Right renal pelvis (tissue), 4 donors: Measurements from ENCODE around the gene FMNL2. TPM values are rescaled to one million over a fixed set of nuclear protein-coding genes. Genes with fewer than 3 reads are reported as not detected.
A peak's percentile ranks its signal among the peaks of the same experiment; 100 is the strongest.

Experiments used
- DNase-seq, 4 donors: peaks; one replicate each; pipeline ENCODE4 v3.0.0-alpha.2; 2013; ENCODE audit warnings: low read depth in 4 of 4, low spot score in 3 of 4, missing footprints in 1 of 4
- polyA plus RNA-seq, 4 donors: library from polyadenylated mRNA; unstranded; fragments of 120-200 nt; gene quantifications; one replicate each; pipeline ENCODE4 v1.2.1, GENCODE V29; 2013; ENCODE audit not compliant: insufficient read length in 4 of 4

Gene FMNL2
- polyA plus RNA-seq, 4 donors, result 87.8 to 108 (median 103) TPM

DNA sequence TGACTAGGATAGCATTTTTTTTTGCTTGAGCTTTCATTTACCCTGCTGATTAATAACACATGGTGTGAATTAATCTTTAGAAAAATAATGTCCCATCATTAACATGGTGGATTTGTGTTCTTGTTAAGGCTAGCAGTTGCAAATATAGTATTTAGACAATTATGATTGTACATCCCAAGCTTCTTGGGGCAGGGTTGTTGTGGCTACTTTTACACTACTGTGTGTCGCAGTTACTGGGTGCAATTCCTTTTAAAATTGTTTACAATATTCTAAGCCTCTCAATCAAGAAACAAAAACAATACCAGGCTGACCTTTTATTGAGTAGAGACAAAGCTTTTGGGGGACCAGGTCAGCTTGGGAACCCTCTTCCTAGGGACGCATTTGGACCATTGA lies 2.5 kb downstream of the FMNL2 start:
- DNase-seq, result no peak

- DNase-seq, result no peak
These were observed 4.7 kb downstream of the FMNL2 start for GRCh38 chr2:152339556-152340286.

- no peak for DNase-seq
These were observed 7.5 kb downstream of the FMNL2 start for GRCh38 chr2:152342259-152343046.

- DNase-seq, result no peak
These were observed 8.5 kb downstream of the FMNL2 start for GRCh38 chr2:152343426-152343825.

- DNase-seq, result no peak
These were observed 9.7 kb downstream of the FMNL2 start for GRCh38 chr2:152344579-152345195.

DNA sequence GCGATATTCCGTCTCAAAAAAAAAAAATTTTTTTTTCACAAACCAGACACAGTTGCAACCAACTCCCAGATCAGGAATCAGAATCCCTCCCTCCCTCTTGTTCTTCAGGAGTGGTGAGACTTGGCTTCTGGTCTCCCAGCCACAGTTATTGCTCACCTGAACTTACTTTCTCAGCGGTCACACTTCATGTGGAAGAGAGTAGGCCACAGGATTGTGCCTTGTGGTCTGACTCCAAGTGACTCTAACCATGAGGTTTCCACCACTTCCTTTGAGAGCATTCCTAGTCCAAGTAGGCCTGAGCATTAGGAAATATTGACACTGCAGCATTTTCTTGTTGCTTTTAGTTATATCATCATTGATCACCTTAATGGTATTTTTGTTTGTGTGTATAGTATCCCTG lies 12.1 kb downstream of the FMNL2 start:
- no peak for DNase-seq

DNA sequence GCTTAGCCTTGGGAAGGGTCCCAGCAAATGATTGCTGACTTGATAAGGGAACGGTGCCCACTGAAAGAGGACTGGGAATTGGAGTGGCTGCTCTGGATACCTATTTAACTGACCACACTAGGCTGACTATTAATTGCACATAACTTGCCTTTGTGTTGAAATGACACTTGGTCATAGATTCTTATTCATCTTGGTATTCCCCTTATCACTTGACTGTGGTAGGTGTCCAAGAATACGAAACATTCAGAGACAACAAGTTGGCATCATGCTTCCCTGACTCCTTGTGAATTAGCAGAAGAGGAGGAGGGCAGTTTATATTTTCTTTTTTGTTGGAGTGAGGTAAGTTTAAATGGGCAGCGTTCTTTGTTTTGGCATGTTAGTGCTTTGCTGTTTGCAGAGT lies 13.4 kb downstream of the FMNL2 start:
- no peak for DNase-seq

DNA sequence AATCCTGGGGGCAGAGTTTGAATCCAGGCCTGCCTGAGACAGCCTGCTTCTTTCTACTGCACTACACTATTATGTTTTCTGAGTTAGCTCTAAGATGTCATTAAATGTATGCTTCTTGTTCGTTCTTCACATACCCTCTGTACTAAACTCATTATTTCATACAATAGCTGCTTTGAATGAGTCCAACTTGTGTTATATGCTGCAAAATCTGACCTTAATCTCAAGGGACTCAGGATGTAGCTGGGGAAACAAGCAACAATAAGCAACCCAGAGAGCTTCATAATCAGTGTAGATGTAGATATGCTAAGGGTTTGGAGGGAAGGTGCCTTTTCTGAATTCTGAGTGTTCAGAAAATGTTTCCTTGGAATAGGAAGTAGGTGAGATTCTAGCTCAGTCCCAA lies 14.4 kb downstream of the FMNL2 start:
- DNase-seq, result no peak

DNA sequence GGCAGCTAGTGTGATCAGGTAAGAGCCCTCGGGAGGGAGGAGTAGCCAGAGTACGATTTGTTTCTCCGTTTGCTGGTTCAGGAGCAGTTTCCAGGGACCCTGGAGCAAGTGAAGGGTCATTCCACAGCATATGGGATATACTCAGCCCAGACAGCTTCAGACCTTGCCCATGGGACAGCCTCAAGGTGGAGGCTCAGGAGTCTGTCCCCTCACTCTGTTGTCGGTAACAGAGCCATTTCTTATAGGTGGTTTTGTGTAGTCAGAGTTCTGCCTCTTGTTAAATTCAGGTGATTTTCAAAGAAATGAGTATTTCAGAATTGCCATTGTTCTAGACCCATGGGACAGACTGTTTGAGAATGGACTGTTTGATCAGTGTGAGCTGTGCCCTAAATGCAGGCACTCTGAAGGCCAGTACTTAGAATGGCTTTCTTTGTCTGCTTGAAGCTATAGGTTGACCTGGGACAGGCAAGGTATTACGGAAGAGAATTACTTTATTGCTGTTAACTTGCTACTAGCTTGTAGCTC lies 15.2 kb downstream of the FMNL2 start:
- DNase-seq, result no peak

DNA sequence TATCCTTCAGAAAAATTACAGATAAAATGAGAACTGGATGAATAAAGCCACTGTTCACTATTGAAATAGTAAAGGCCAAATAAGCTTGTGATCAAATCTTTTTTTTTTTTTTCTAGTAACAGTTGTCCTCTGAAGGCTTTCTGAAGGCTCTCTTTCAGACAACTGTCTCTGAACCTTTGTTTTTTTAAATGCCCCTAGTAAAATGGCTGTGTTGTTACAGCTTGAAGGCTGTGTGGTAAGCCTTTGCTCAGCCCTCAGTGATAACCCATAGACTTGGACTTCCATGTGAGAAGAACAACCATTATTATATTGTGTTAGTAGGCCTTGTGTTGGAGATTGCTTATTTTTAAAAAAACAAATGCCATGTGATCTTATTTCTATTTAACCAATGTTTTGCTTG lies 17.6 kb downstream of the FMNL2 start:
- DNase-seq, result no peak

DNA sequence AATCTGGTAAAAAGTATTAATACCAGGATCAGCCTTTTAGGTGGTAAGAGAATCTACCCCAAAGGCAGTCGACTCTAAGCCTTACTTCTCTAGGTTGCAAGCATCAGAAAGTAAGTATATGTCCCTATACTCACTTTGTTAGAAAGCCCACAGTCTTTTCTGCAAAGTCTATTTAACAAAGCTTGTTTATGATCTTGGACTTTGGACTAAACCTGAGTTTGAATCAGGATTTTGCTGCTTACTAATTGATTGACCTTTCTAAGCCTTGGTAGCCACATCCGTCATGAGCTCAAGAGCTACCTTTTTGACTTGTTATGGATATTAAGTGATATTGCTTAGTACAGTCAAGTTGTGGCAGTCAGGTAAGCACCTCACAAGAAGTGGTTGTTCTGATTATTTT lies 18.4 kb downstream of the FMNL2 start:
- DNase-seq, result no peak

- DNase-seq, result no peak
These were observed 19.2 kb downstream of the FMNL2 start for GRCh38 chr2:152354069-152354755.

- no peak for DNase-seq
These were observed 19.9 kb downstream of the FMNL2 start for GRCh38 chr2:152354909-152355308.

DNA sequence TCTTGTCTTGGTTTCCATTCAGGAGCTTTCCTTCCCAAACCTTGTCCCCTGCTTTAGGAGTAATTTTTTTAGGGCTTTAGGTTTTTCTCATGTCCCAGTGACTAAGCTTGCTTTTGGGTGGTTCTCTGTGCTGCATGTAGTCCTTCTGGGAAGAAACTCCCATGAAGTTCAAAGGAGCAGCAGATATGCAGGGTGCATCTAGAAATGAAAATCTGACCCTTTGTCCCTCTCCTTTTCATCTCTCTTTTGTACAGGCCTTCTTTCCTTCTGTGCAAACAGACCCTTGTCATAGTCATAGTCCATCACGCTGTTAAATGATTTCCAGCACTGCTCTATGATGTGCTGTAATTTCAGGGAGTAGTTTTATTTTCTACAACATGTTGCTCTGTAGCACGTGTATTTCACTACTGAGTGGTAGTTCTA lies 20.4 kb downstream of the FMNL2 start:
- DNase-seq, result no peak

GRCh38 chr2:152359573-152360363 lies 24.8 kb downstream of the FMNL2 start:
- DNase-seq, result no peak

- DNase-seq, result no peak
These were observed 29.0 kb downstream of the FMNL2 start for GRCh38 chr2:152363936-152364335.

GRCh38 chr2:152367547-152368390 lies 32.8 kb downstream of the FMNL2 start:
- DNase-seq, result peak in 1 of 4 donors; percentile 16

GRCh38 chr2:152369176-152369860 lies 34.3 kb downstream of the FMNL2 start:
- DNase-seq, result no peak

- DNase-seq, result no peak
These were observed 35.8 kb downstream of the FMNL2 start for GRCh38 chr2:152370783-152371182.
